ENCODE data around the gene TRAPPC6A. TPM values are rescaled to one million over a fixed set of nuclear protein-coding genes. Genes with fewer than 3 reads are reported as not detected.

The TRAPPC6A gene
- total RNA-seq, 1 experiment from 2014 or later = 18.3 TPM

DNA sequence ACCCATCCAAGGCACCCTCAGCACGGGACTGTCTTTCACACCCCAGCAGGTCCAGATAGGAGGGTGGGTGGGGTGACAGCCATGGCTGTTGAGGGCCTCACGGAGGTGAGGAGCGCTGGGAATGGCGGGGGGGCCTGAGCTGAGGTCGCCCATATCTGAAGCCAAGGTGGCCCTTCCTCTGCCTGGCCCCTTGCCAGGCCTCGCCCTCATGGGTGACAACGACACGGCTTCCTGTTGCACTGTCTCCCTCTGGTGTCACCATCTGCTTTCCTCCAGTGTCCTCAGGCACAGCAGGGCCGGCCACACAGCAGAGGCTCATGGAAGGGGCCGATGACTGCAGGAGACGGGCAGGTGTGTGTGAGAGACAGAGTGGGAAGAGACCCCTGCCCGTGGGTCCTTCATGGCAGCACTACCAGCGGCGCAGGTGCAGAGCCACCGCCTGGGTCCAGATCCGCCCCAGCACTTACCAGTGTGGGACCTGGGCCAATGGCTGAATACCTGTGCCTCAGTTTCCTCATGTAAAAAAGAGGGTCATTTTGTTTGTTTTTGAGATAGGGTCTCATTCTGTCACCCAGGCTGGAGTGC lies 9.2 kb downstream of the TRAPPC6A start:
- DNase-seq (no peak), ATAC-seq (no peak)
- no peak overlapping the region for H3K9ac ChIP-seq (ENCODE audit: low read length)
- intact Hi-C loops (cut with micrococcal nuclease) = no loop called here
- no TSS peak for BruUV-seq (replicated peaks)
- H3K9me2 ChIP-seq (replicated peaks; ENCODE audit: low read length) = no peaks in the 10 kb centered on the region
- no peaks in the 10 kb centered on the region for H3K36me3 ChIP-seq (ENCODE audit: low read depth, low read length)
- no peaks in the 10 kb centered on the region for H3K9me3 ChIP-seq (ENCODE audit: low read length)
- H3K27ac ChIP-seq (ENCODE audit: low read length) = no peak overlapping the region
- POLR2A ChIA-PET (ENCODE audit: unreplicated experiment) = no interaction called here
- no peak overlapping the region for H2AFZ ChIP-seq (ENCODE audit: low read length)
- H3K4me1 ChIP-seq (ENCODE audit: insufficient read depth, low read length) = no peaks in the 10 kb centered on the region
- no peaks in the 10 kb centered on the region for H3K79me2 ChIP-seq (ENCODE audit: low read length)
- H3F3A ChIP-seq (ENCODE audit: low read length, unreplicated experiment) = no peaks in the 10 kb centered on the region
- no peaks in the 10 kb centered on the region for H4K20me1 ChIP-seq (ENCODE audit: low read length)
- H3K4me3 ChIP-seq (ENCODE audit: low read length) = no peak overlapping the region
- H3K27me3 ChIP-seq (ENCODE audit: low read length) = no peaks in the 10 kb centered on the region
- H3K4me2 ChIP-seq (ENCODE audit: low read length) = no peak overlapping the region
- CTCF ChIA-PET = no interaction called here
- TF ChIP-seq EZH2phosphoT487 (IDR thresholded peaks at IDR 0.05; ENCODE audit: borderline replicate concordance, low read length) = no peak
- no peak for TF ChIP-seq EZH2 (IDR thresholded peaks at IDR 0.05; ENCODE audit: low read length, unreplicated experiment)
- TF ChIP-seq CTCF (conservative IDR thresholded peaks at IDR 0.05; ENCODE audit: low read depth, low read length) = no peak

GRCh38 chr19:45166723-45167252 lies 11.2 kb downstream of the TRAPPC6A start:
- Histone ChIP-seq H3K36me3 (ENCODE audit: low read depth, low read length) (no peaks in the 10 kb centered on the region), H3K4me3 (ENCODE audit: low read length) (no peak overlapping the region), H3K4me1 (ENCODE audit: insufficient read depth, low read length) (no peaks in the 10 kb centered on the region), H3K27ac (ENCODE audit: low read length) (no peak overlapping the region), H3K9ac (ENCODE audit: low read length) (no peak overlapping the region), H4K20me1 (ENCODE audit: low read length) (no peaks in the 10 kb centered on the region), H3K27me3 (ENCODE audit: low read length) (no peaks in the 10 kb centered on the region), H3K9me3 (ENCODE audit: low read length) (no peaks in the 10 kb centered on the region), H3K9me2 (replicated peaks; ENCODE audit: low read length) (no peaks in the 10 kb centered on the region), H3F3A (ENCODE audit: low read length, unreplicated experiment) (no peaks in the 10 kb centered on the region), H2AFZ (ENCODE audit: low read length) (no peak overlapping the region), H3K79me2 (ENCODE audit: low read length) (no peaks in the 10 kb centered on the region), H3K4me2 (ENCODE audit: low read length) (no peak overlapping the region)
- ChIA-PET CTCF (no interaction called here), POLR2A (ENCODE audit: unreplicated experiment) (no interaction called here)
- ATAC-seq = no peak
- intact Hi-C loops (cut with micrococcal nuclease) = no loop called here
- DNase-seq = no peak
- no peak for TF ChIP-seq EZH2phosphoT487 (IDR thresholded peaks at IDR 0.05; ENCODE audit: borderline replicate concordance, low read length)
- TF ChIP-seq EZH2 (IDR thresholded peaks at IDR 0.05; ENCODE audit: low read length, unreplicated experiment) = no peak
- TF ChIP-seq CTCF (conservative IDR thresholded peaks at IDR 0.05; ENCODE audit: low read depth, low read length) = no peak
- BruUV-seq (replicated peaks) = no TSS peak

DNA sequence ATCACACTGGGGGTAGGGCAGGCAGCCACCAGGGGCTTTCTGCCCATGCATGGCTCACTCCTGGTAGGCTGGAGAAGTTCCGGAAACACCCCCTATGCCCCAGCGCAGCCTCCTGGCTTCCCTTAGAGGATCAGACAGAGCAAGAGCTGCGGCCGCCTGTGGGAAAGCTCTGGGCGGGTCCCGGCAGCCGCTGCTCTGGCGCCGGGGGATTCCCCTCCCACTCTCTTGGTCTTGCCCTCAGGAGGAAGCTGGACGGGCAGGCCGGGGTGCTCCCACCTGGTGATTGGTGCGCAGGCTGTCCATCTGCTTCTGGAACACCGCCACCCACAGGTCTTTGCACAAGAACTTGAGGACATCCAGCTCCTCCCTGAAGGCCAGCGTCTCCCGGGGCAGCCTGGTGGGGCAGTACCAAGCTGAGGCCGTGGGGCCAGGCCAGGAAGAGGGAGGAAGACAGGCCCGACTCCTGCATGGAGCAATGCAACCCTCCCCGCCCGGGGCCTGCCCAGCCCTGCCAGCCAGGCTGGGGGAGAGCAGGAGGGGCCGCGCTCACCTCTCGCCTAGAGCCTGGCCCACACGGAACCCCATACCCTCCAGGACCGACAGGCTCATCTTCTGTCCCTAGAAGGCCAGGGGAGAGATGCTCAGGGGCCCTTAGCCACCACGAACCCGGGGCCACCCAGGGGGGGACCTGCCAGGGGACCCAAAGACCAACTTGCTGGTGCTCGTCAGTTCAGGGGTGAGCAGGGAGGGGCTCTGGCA lies 13.3 kb downstream of the TRAPPC6A start:
- peaks cover 11% of the 10 kb centered on the region for H3K4me1 ChIP-seq (ENCODE audit: insufficient read depth, low read length)
- TF ChIP-seq CTCF (conservative IDR thresholded peaks at IDR 0.05; ENCODE audit: low read depth, low read length) = no peak
- TF ChIP-seq EZH2 (IDR thresholded peaks at IDR 0.05; ENCODE audit: low read length, unreplicated experiment) = no peak
- TF ChIP-seq EZH2phosphoT487 (IDR thresholded peaks at IDR 0.05; ENCODE audit: borderline replicate concordance, low read length) = no peak
- no peaks in the 10 kb centered on the region for H3K9me3 ChIP-seq (ENCODE audit: low read length)
- H3K27ac ChIP-seq (ENCODE audit: low read length) = no peak overlapping the region
- intact Hi-C loops (cut with micrococcal nuclease) = loop anchor here (5.0 kb wide), 1 partner anchor 83 kb away; the partner anchor contains the start of gene EXOC3L2
- H3K36me3 ChIP-seq (ENCODE audit: low read depth, low read length) = no peaks in the 10 kb centered on the region
- H3K9ac ChIP-seq (ENCODE audit: low read length) = no peak overlapping the region
- no peaks in the 10 kb centered on the region for H3F3A ChIP-seq (ENCODE audit: low read length, unreplicated experiment)
- DNase-seq (no peak), ATAC-seq (no peak)
- no peaks in the 10 kb centered on the region for H3K27me3 ChIP-seq (ENCODE audit: low read length)
- CTCF ChIA-PET = no interaction called here
- no peak overlapping the region for H2AFZ ChIP-seq (ENCODE audit: low read length)
- no peaks in the 10 kb centered on the region for H3K79me2 ChIP-seq (ENCODE audit: low read length)
- no TSS peak for BruUV-seq (replicated peaks)
- no peaks in the 10 kb centered on the region for H3K9me2 ChIP-seq (replicated peaks; ENCODE audit: low read length)
- H4K20me1 ChIP-seq (ENCODE audit: low read length) = no peaks in the 10 kb centered on the region
- H3K4me3 ChIP-seq (ENCODE audit: low read length) = no peak overlapping the region
- POLR2A ChIA-PET (ENCODE audit: unreplicated experiment) = no interaction called here
- no peak overlapping the region for H3K4me2 ChIP-seq (ENCODE audit: low read length)
